Stimulated activated CD4-positive, alpha-beta T cell treated with anti-CD3 and anti-CD28 coated beads, Interleukin-2, amount 100 ng/mL, for 24 hours (primary cell): ENCODE results near the gene AP1G2.
"Not testable (repeated sequence)": the region's sequence is repeated elsewhere in the genome, so short reads cannot be mapped to it uniquely, and the experiment has no call there.

Experiments used
- DNase-seq, 2 donors: peaks; one replicate each; pipeline ENCODE4 v3.0.0-alpha.2; 2020

AP1G2 gene, protein sequence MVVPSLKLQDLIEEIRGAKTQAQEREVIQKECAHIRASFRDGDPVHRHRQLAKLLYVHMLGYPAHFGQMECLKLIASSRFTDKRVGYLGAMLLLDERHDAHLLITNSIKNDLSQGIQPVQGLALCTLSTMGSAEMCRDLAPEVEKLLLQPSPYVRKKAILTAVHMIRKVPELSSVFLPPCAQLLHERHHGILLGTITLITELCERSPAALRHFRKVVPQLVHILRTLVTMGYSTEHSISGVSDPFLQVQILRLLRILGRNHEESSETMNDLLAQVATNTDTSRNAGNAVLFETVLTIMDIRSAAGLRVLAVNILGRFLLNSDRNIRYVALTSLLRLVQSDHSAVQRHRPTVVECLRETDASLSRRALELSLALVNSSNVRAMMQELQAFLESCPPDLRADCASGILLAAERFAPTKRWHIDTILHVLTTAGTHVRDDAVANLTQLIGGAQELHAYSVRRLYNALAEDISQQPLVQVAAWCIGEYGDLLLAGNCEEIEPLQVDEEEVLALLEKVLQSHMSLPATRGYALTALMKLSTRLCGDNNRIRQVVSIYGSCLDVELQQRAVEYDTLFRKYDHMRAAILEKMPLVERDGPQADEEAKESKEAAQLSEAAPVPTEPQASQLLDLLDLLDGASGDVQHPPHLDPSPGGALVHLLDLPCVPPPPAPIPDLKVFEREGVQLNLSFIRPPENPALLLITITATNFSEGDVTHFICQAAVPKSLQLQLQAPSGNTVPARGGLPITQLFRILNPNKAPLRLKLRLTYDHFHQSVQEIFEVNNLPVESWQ

DNA sequence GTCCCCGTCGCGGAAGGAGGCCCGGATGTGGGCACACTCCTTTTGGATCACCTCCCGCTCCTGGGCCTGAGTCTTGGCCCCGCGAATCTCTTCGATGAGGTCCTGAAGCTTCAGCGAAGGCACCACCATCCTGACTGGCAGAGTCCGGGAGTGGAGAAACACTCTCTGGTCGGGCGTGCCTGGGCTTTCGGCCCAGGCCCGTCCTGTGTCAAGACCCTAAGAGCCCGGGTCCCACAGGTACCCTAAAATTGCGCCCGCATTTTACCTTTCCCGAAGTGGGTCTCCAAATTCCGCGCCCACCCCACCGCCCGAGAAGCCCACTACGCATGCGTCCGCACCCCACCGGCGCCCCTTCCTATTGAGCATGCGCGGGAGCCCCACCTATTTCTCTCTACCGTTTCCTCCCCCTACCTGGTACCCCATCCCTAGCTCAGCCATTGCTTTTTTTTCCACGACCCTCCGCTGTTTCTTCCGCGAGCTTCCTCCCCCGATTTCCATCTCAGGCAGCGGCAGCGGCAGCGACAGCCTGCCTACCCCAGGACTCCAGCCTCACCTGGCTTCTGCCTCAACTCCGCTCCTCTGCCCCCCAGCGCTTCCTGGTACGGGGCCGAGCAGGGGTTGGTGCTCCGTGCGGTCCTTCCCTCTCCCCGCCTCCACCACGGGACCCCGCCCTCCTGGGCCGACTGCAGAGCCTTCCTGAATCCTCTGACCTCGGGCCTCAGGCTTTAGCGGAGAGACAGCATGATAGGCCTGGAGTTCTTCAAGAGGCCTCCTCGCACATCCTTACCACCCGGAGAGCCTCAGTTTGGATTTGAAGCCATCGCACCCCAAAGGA, at the start of gene AP1G2:
TSS of gene AP1G2 (minus strand) at position 606 of the 835 bp plus-strand sequence. CDS start at position 129, 477 bp downstream.
- peak; percentile 91 to 94 for DNase-seq

DNA sequence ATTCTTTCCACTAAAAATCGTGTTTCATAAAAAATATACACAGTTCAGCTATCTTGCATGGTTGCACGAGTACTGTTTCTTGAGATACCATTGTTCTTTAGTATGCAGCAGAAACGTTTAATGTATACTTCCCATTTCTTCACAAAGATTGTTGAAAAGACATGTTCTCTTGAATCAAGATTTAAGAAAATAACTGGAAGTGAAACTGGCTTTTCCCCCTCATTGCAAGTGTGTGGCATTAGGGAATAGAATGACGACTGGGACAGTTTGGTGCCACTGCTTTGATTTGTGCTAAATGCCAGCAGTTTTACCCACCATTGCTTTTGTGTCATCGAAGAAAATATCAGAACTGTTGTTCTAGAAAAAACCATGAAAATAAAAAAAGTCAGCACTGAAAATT, 48.3 kb upstream of the AP1G2 start:
- DNase-seq = no peak

DNA sequence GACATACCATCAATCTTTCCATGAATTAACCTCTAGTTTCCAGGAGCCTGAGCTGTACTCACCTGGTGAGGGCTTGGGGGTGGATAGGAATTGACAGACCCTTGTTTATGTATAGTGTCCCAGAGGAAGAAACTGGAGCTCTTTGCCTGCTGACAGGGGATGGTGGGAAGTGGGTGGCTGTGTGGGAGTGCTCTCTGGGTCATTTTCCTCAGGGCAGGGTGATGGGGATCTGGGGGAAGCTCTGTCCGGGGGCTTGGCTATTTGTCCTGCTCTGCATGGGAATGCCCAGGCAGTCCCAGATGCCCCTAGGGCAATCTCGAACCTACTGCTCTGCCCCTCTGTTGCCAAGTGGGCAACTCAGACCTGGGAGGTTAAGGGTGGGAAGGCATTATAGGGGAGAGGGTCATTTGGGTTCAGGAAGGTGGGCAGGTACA, 46.8 kb upstream of the AP1G2 start:
- no peak for DNase-seq

DNA sequence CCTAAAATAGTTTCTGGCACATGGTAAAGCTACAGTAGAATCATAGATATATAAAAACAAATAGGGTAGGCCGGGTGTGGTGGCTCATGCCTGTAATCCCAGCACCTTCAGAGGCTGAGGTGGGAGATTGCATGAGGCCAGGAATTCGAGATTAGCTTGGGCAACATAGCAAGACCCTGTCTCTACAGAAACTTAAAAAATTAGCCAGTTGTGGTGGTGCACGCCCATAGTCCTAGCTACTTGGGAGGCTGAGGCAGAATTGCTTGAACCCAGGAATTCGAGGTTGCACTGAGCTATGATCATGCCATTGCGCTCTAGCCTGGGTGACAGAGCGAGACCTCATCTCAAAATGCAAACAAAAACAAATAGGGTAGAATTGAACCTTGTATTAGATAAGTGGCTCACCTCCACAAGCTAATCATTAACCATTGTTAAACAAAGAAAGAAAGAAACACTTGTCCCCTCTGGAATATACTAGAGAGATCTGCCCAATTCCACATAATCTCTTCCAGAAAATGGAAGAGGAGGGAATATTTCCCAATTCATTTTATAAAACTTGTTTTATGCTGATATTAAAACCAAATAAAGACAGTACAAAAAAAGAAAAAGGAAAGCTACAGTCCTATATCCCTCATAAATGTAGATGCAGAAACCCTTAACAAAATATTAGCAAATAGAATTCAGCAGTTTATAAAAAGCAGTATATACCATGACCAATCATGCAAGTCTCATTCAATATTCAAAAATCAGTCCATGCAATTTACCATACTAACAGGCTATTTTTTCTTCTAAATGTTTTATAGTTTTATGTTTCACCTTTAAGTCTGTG, 45.9 kb upstream of the AP1G2 start:
- DNase-seq = no peak

DNA sequence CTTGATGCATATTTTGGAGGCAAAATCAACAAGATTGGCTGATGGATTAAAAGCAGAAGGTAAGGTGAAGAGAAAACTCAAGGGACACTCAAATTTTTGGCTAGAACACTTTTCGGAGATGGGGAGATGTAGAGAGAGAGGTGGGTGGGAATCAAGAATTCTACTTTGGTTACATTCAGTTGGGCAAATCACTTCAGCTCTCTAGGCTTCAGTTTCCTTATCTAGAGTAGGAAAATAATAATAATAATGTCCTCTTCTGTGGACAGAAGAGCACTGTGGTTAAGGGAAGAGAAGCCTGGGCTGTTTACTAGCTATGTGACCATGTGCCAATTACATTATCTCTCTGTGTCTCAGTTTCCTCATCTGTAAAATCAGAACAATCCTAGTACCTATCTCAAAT, 45.2 kb upstream of the AP1G2 start:
- DNase-seq = no peak

DNA sequence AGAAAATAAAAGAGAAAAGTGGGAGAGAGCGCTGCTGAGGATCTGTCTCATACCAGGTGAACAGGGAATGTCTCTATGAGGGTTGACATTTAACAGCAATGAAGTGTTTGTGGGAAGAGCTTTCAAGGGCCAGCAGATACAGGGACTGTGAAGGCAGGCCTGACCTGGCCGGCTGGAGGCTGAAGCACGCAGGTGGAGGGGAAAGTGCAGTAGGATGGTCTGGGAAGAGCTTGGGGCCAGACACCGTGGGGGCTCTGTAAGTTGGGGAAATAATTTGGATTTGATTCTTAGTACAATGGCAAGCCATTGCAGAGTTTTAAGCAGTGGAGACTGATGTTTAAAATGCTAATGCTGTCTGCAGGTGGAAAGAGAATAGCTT, 44.8 kb upstream of the AP1G2 start:
- DNase-seq = no peak

DNA sequence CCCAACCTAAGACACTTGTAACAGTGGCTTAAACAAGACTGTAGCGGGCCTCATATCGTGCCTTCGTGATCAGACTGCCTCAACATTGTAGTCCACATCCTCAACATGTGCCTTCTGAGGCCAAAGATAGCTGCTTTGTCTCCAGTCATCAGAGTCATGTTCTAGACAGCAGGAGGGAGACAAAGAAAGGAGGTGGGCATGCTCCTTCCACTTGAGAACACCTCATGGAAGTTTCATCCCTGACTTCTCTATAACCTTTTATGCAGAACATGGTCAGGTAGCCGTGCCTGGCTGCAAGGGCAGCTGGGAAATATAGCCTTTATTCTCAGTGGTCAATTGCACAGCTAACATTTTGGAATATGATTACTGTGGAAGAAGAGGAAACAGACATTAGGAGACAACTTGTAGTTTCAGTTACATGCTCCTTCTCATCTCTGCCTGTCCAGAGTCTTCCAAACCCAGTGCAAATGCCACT, 43.3 kb upstream of the AP1G2 start:
- DNase-seq = no peak

DNA sequence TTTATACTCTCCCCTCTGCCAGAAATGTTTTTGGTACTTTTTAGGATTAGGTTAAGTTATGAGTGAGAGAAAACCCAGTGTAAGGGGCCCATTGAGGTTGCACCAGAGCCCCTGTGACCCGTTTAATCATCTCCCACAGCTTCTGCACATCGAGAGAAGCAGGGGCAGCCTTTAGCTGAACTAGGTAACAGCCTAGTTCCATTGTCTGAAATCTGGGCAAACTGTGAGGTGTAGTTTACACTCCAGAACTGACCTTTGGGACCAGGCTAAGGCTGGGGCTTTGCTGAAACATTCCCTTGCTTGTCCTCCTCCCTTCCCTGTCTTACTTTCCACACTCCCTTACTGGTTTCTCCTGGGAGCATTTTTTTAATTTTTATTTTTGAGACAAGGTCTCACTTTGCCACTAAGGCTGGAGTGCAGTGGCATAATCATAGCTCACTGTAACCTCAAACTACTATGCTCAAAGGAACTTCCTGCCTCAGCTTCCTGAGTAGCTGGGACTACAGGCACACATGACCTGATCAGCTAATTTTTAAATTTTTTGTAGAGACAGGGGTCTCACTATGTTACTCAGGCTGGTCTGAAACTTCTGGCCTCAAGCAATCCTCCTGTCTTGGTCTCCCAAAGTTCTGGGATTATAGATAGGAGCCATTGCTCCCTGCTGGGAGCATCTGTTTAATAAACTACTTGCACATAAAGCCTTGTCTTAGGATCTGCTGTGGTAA, 42.7 kb upstream of the AP1G2 start:
- no peak for DNase-seq

DNA sequence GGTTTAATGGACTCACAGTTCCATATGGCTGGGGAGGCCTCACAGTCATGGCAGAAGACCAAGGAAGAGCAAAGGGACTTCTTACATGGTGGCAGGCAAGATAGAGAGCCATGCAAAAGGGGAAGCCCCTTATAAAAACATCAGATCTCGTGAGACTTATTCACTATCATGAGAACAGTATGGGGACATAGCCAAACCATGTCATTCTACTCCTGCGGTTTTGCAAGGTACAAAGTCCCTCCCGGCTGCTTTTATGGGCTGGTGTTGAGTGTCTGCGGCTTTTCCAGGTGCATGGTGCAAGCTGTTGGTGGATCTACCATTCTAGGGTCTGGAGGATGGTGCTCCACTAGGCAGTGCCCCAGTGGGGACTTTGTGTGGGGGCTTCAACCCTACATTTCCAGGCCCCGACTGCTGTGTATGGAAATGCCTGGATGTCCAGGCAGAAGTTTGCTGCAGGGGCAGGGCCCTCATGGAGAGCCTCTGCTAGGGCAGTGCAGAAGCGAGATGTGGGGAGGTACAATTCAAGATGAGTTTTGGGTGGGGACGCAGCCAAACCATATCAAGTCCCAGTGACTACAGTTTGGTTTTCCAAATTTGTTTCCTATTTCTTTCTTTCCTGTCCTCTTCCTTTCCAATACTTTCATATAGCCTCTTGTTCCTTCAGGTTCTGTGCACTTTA, 42.0 kb upstream of the AP1G2 start:
- not testable (repeated sequence) for DNase-seq

DNA sequence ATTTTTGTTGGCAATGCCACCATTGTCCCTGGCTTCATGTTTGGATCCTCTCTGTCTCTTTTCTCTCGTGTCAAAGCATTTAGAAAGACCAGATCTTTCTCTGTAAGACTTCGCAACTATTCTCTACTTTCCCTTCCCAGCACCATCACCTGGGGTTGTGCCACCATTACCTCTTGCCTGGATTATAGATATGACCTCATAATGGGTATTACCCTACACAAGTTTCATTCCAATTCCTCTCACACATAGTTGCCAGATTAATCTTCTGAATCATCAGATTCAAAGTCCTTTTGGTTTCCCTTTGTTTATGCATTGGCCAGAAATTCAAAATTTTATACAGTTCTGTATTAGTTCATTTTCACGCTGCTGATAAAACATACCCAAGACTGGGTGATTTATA, 41.4 kb upstream of the AP1G2 start:
- no peak for DNase-seq

DNA sequence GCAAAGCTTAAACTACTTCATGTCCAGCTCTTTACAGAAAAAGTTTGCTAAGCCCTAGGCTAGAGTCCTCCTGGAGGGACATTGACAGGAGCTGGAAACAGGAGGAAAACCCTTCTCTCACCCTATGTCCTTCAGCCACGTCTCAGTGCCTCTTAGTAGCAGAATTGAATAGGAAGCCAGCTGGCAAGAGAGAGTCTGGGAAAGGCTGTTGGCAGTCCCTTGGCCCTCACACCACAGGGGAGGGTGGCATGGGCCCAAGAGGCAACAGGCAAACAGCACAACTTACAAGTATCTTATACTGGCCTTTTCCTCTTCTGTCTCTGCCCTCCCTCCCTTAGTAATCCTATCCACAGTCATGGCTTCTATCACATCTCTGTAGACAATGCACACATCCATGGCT, 40.9 kb upstream of the AP1G2 start:
- DNase-seq = no peak

DNA sequence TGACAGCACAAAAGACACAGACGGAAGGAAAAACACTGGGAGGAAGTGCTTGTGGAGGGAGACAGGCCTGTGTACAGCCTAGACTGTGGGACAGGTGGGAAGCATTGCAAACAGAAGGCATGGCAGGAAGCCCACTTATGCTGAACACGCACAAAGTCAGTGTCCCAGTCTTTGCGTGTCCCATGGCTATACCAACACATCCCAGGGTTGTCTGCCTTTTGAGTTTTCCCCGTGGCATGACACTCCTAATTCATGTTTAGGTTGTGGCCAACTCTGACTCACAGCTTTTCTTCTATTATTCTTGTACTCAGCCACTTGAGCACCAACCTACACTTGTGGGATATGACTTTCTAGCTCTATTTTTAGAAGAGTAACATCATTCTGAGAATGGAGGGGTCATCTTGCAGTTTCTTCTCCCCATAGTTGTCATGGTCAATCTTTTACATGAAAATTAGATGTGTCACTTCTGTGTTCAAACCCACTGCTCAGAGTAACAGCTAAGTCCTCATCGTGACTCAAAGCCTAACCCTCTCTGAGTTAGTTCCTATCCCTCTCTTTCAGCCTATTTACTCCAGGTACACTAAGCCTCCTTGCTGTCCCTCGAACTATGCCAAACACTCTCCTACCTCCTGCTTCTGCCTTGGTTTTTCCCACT, 38.5 kb upstream of the AP1G2 start:
- peak in 1 of 2 donors; percentile 12 for DNase-seq

DNA sequence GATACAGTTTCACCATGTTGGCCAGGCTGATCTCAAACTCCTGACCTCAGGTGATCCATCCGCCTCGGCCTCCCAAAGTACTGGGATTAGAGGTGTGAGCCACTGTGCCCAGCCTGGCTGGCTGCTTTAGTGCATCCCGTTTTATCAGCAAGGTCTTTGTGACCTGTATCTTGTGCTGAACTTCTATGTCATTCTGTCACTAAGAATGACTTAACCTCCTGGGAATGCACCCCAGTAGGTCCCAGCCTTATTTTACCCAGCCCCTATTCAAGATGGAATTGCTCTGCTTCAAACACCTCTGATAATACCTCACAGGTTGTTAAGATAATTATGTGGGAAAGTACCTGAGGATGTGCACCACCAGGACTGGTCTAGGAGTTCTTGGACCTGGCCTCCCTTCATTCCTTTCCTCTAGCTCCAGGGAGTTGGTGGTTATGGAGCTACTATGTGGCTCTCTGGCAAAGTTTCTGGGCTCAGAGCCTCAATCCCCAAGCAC, 37.1 kb upstream of the AP1G2 start:
- DNase-seq = no peak

DNA sequence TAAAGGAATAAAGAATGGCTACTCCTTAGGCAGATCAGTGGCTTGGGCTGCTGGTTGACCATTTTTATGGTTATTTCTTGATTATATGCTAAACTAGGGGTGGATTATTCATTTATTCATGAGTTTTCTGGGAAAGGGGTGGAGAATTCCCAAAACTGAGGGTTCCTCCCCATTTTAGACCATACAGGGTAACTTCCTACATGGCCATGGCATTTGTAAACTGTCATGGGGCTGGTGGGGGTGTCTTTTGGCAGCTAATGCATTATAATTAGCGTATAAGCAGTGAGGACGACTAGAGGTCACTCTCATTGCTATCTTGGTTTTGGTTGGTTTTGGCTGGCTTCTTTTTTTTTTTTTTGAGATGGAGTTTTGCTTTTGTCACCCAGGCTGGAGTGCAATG, 36.6 kb upstream of the AP1G2 start:
- DNase-seq = no peak

DNA sequence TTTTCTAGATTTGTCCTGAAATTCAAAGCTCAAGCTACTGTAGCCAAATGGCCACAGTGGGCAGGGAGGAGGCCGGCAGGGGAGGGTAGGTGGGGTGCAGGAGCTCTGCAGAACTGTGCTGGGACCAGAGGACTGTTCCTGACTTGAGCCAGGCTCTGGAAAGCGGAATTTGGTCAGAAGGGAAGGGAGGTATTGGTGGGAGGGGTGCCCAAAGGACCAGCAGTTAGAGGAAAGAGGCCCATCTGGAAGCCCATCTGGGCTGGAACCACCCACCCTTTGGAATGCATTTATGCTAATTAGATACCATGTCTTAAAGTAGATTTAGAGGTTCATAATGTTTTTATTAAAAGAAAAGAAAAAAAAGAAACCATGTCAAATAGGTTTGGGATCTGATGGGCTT, 35.5 kb upstream of the AP1G2 start:
- no peak for DNase-seq

DNA sequence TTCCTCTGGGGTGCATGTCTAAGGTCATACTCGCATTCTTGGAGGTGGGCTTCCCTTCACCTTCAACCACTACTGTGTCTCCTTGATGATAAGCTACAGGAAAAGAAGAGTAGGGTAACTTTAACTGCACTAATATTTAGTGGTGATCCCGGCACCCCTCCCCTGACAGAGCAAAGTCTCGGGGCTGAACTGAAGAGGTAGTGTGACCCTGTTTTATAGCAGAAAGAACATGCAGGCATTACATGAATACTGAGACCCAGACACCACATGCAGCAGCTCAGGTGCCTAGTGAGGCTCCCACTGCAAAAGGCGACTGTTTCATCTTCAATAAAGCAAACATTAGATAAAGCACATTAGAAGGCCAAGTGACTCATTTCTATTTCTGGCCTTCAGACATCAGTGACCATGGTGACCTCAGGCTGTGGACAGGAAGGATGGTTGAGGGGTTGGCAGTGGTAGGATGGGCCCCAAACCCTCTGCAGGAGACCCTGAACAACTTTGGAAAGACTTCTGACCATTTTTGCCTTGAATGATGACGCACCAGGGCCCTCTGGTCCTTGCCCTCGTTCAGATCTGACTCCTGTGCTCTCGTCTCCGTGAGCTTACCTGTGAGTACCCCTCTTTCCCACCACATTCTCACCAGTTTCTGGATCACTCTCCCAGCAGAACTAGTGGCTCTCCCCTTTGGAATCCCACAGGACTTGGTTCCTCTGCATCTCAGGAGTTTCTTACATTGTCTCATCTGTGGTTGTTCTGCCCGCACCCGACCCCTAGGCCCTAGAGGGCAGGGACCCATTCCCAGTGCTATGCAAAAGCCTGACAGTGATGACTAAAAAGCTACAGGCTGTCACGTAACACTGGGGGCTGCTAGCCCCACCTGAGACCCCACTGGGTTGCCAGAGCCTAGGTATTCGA, 34.8 kb upstream of the AP1G2 start:
- no peak for DNase-seq

DNA sequence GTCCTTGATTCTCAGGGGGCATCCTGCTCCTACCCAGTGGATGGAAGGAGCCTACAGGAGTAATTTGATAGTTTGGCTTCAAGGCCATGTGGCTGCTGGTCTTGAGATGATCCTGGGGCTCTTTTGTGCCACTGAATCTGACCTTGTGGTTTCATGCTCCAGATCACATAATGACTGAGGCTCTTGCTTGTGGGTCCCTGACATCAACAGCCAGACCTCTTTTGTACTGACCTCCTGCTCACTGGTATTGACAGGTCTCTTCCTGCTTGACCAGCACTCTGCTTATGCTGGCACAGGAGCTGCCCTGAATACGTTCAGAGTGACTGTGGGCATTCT, 34.2 kb upstream of the AP1G2 start:
- DNase-seq = no peak

DNA sequence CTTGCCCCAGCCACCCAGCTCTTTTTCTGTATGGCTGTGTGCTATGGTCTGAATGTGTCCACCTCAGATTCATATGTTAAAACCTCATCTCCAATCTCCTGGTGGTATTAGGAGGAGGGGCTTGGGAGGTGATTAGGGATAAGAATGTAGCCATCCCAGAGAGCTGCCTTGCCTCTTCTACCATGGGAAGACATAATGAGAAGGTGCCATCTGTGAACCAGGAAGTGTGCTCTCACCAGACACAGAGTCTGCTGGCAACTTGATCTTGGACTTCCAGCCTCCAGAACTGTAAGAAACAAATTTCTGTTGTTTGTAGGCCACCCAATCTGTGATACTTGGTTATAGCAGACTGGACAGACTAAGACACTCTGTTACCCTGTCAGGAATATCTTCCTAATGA, 33.8 kb upstream of the AP1G2 start:
- DNase-seq = no peak

DNA sequence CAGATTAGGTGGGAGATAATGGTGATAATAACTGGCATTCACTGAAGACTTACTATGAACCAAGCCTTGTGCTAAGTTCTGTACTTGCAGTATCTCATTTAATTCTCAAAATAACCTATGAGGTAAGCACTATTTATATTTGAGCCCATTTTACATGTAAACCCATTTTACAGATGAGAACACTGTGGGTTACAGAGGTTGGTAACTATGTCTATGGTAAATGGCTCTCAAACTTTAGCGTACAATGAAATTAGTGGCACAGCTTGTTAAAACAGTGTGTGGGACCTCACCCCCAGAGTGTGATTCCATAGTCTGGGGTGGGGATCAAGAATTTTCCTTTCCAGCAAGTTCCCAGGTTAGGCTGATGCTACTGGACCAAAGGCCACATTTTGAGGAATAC, 33.2 kb upstream of the AP1G2 start:
- DNase-seq = no peak
